K562 (cell line): ENCODE measurements around the gene FH. TPM values are rescaled to one million over a fixed set of nuclear protein-coding genes. Genes with fewer than 3 reads are reported as not detected.
A peak's percentile ranks its signal among the peaks of the same experiment; 100 is the strongest.

Source experiments
- ATAC-seq: fragments of 200-7000 bp; cut with Tn5 transposase; 3 replicates; pipeline ENCODE4 v1.9.1; 2020; ENCODE audit warnings: moderate library complexity
- BruUV-seq: library from RNA; stranded (reverse); fragments of 400-500 nt; replicated peaks from 2 replicates; lab custom pipeline; 2021; lab: Mats Ljungman, UMichigan
- CTCF ChIA-PET: fragments of 300-600 bp; formaldehyde crosslinking; extraction: SDS; loops from one replicate; lab custom pipeline; 2021; ENCODE audit warnings: low intra/inter-chr PET ratio; lab: Yijun Ruan, JAX
- POLR2A ChIA-PET: fragments of 300-600, 350-650 bp; sonication (Branson Sonifier 250); formaldehyde crosslinking; extraction: SDS; loops from one replicate; lab custom pipeline; 2021; ENCODE audit warnings: antibody characterized with exemption, inconsistent platforms; lab: Yijun Ruan, JAX
- DNase-seq, 4 experiments: peaks; one replicate each; pipeline versions ENCODE4 v3.0.0 to v3.0.0-alpha.2; 2011 to 2018; ENCODE audit warnings: low spot score in 3 of 4, mixed read lengths in 3 of 4; ENCODE audit errors: extremely low read depth in 1 of 4
- FAIRE-seq: peaks from 2 replicates; lab custom pipeline; 2011; peaks lifted over from hg19 to GRCh38; lab: Jason Lieb, UNC
- H2AFZ ChIP-seq: 2 replicates; pipeline ENCODE4 v1.6.0; 2011; ENCODE audit warnings: low read depth, low read length, control low read depth, inconsistent platforms
- H3K27ac ChIP-seq: fragments of 200-600 bp; 3 replicates; pipeline ENCODE4 v1.8.0; 2011; ENCODE audit warnings: low read depth, mild to moderate bottlenecking, control low read depth, inconsistent platforms, low read length, moderate library complexity, mixed read lengths; ENCODE audit errors: extremely low read depth
- H3K27me3 ChIP-seq, 2 experiments: fragments of 300-600 bp in 1 of 2; 2 replicates in 1 of 2; 3 replicates in 1 of 2; pipeline versions ENCODE4 v1.6.0 to v1.8.0; 2011; ENCODE audit warnings: inconsistent platforms in 2 of 2, low read length in 2 of 2, mild to moderate bottlenecking in 1 of 2, mixed read lengths in 1 of 2, moderate library complexity in 1 of 2; ENCODE audit not compliant: control insufficient read depth in 2 of 2, insufficient read depth in 2 of 2
- H3K36me3 ChIP-seq: fragments of 300-600 bp; 3 replicates; pipeline ENCODE4 v1.8.0; 2011; ENCODE audit warnings: mild to moderate bottlenecking, low read length, inconsistent platforms; ENCODE audit not compliant: control insufficient read depth, insufficient read depth
- H3K4me1 ChIP-seq, 2 experiments: fragments of 200-600 bp in 1 of 2; replicated peaks in 1 of 2; 2 replicates in 1 of 2; 3 replicates in 1 of 2; pipeline versions ENCODE4 v1.5.1 to v1.8.0; 2011; ENCODE audit warnings: inconsistent platforms in 2 of 2, low read length in 2 of 2, mild to moderate bottlenecking in 1 of 2, mixed read lengths in 1 of 2, moderate library complexity in 1 of 2; ENCODE audit not compliant: control insufficient read depth in 2 of 2, insufficient read depth in 2 of 2
- H3K4me2 ChIP-seq: 2 replicates; pipeline ENCODE4 v1.6.1; 2011; ENCODE audit warnings: low read length, control low read depth, inconsistent platforms, mixed read lengths; ENCODE audit not compliant: insufficient read depth
- H3K4me3 ChIP-seq: fragments of 200-600 bp; sonication (generic), shearing (Covaris generic); 2 replicates; pipeline ENCODE4 v1.5.1; 2016; ENCODE audit warnings: control low read depth, inconsistent platforms
- H3K79me2 ChIP-seq: fragments of 200-600 bp; 3 replicates; pipeline ENCODE4 v1.8.0; 2011; ENCODE audit warnings: low read length, inconsistent platforms; ENCODE audit not compliant: control insufficient read depth, insufficient read depth
- H3K9ac ChIP-seq, 2 experiments: 2 replicates each; pipeline versions ENCODE4 v1.6.0 to v1.6.1; 2011; ENCODE audit warnings: low read depth in 2 of 2, low read length in 2 of 2, control low read depth in 1 of 2, inconsistent platforms in 1 of 2, mild to moderate bottlenecking in 1 of 2, mixed read lengths in 1 of 2; ENCODE audit not compliant: insufficient read depth in 1 of 2
- H3K9me1 ChIP-seq: one replicate; pipeline ENCODE4 v1.6.0; 2011; ENCODE audit warnings: inconsistent platforms, mild to moderate bottlenecking, low read length, moderate library complexity; ENCODE audit not compliant: control insufficient read depth, insufficient read depth
- H3K9me3 ChIP-seq: replicated peaks from 2 replicates; pipeline ENCODE4 v1.5.1; 2011; ENCODE audit warnings: low read depth, low read length, inconsistent platforms; ENCODE audit not compliant: control insufficient read depth, insufficient read depth
- H4K20me1 ChIP-seq: replicated peaks from 2 replicates; pipeline ENCODE4 v1.6.1; 2011; ENCODE audit warnings: low read length, inconsistent platforms, mixed read lengths; ENCODE audit not compliant: control insufficient read depth, insufficient read depth
- GABPB2 ChIP-seq: fragments of 250-450 bp; sonication (Bioruptor Pico); conservative IDR thresholded peaks from 2 replicates; pipeline ENCODE4 v1.5.1; 2021; ENCODE audit warnings: mild to moderate bottlenecking
- HDAC3 ChIP-seq: fragments of 450-650 bp; IDR thresholded peaks from 2 replicates; pipeline ENCODE4 v1.6.1; 2018; ENCODE audit warnings: borderline replicate concordance, mild to moderate bottlenecking, moderate library complexity; ENCODE audit not compliant: partially characterized antibody
- HMG20A ChIP-seq: fragments of 450-650 bp; formaldehyde crosslinking; conservative IDR thresholded peaks from 2 replicates; pipeline ENCODE4 v1.4.0; 2020; ENCODE audit warnings: mild to moderate bottlenecking, mixed read lengths
- HMGXB4 ChIP-seq: sonication (generic); formaldehyde crosslinking; IDR thresholded peaks from 2 replicates; pipeline ENCODE4 v1.8.1; 2023; ENCODE audit warnings: mild to moderate bottlenecking, missing genetic modification reagents
- TCF7L2 ChIP-seq: fragments of 150-350 bp; IDR thresholded peaks from 2 replicates; pipeline ENCODE4 v1.6.1; 2016; ENCODE audit warnings: low read depth, mild to moderate bottlenecking, low read length, moderate library complexity
- WGBS: fragments of 100-300 bp; shearing (Covaris generic); methylation state at CpG from one replicate; pipeline ENCODE4 v1.1.6; 2016; ENCODE audit warnings: low coverage, mixed read lengths; ENCODE audit not compliant: insufficient coverage; ENCODE audit errors: missing lambda C conversion rate; 5-methylcytosine and 5-hydroxymethylcytosine counted together
- in situ Hi-C: fragments of 300-500 bp; cut with MboI; formaldehyde crosslinking; loops from 4 replicates; pipeline ENCODE4 v1.15.0; 2018; ENCODE audit warnings: inconsistent platforms, mixed read lengths
- intact Hi-C: fragments of 100-400 bp; cut with micrococcal nuclease; formaldehyde crosslinking; loops from 2 replicates; pipeline ENCODE4 v1.14.2; 2022
- polyA plus RNA-seq, 8 experiments: library from polyadenylated mRNA; depleted of rRNA in 4 of 8; stranded (reverse) in 5 of 8; unstranded in 3 of 8; fragments of >200 nt; fragmentation: Nextera tagmentation in 2 of 8; fragmentation: Illumina TruSeq in 1 of 8; extraction: Ambion mirVana in 2 of 8; extraction: Trizol in 1 of 8; gene quantifications; 2 replicates each; pipeline versions ENCODE4 v1.2.1 to v1.2.3, GENCODE V29; 2011 to 2014; ENCODE audit warnings: inconsistent platforms in 1 of 8, missing spikeins in 1 of 8
- total RNA-seq, 7 experiments: library from RNA; depleted of rRNA in 6 of 7; stranded (reverse); fragments of >200 nt in 6 of 7; fragmentation: Illumina TruSeq in 2 of 7; extraction: Trizol in 2 of 7; gene quantifications; 2 replicates each; pipeline versions ENCODE4 v1.2.1 to v1.2.3, GENCODE V29; 2011 to 2021; ENCODE audit warnings: low replicate concordance in 1 of 7

Gene FH
- total and polyA plus RNA-seq, 9 of the 15 experiments (the other 6 are each of a cell fraction or from before 2014, with no cell fraction given) = 117 to 240 (median 211) TPM

DNA sequence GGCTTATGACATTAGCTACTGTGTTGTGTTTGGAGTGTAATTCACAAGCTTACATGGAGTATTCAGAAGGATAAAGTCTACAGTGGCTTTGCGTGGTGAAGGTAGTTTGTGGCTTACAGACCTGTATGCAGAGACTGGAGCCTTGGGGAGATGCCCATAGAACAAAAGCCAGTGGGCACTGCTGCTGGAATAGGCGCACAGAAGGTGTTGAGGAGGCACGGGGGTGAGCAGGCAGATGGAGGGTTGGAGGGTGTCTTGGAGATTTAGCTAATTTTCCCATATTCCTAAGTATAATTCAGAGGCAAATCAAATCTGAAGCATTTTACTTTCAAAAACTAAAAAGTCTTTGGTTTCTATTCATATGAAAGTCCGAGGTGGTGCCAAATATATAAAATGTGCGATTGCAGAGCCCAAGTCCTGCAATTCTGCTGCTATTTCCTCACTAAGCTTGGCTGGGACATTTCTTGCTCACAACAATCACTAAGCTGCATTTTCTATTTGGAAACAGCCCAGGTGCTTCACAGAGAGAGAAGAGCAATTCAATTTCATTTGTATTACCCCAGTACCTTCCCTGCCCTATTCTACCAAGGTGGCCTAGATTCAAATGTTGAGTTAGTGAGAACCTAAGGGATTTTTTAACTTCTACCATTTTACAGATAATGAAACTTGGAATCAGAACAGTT, 48.5 kb downstream of the FH start:
- no peaks in the 10 kb centered on the region for H3K36me3 ChIP-seq
- ATAC-seq (no peak), DNase-seq (no peak), FAIRE-seq (peak; percentile 11)
- no peak overlapping the region for H3K4me2 ChIP-seq
- intact Hi-C loops (no loop called here), in situ Hi-C loops (no loop called here)
- CTCF ChIA-PET = no interaction called here
- no peaks in the 10 kb centered on the region for H3K4me1 ChIP-seq
- TF ChIP-seq HMG20A (CRISPR knock-in tag) = no peak
- no peak for TF ChIP-seq HDAC3
- no peak for TF ChIP-seq TCF7L2
- no peak for TF ChIP-seq HMGXB4 (CRISPR knock-in tag)
- TF ChIP-seq GABPB2 (CRISPR knock-in tag) = no peak
- no peak overlapping the region for H3K27ac ChIP-seq
- no peak overlapping the region for H2AFZ ChIP-seq
- WGBS = 2% methylated on average over 5 of the region's 5 CpGs
- no peak overlapping the region for H3K9ac ChIP-seq
- no TSS peak for BruUV-seq
- H3K9me3 ChIP-seq = no peaks in the 10 kb centered on the region
- H3K9me1 ChIP-seq = no peaks in the 10 kb centered on the region
- H3K27me3 ChIP-seq = no peaks in the 10 kb centered on the region
- H3K4me3 ChIP-seq = no peak overlapping the region
- POLR2A ChIA-PET = interaction anchor here (2.0 kb wide), 1 partner anchor 19 kb away, joined by 4 read pairs; no protein-coding TSS in a partner anchor
- no peaks in the 10 kb centered on the region for H3K79me2 ChIP-seq
- no peaks in the 10 kb centered on the region for H4K20me1 ChIP-seq
